Fibroblast of pulmonary artery (primary cell): ENCODE results near the gene ADAMTS2.

Experiments
- DNase-seq: peaks from one replicate; pipeline ENCODE4 v3.0.0-alpha.2; 2010; ENCODE audit warnings: low read depth
- H3K4me3 ChIP-seq: replicated peaks from 2 replicates; pipeline ENCODE4 v1.5.1; 2011; ENCODE audit warnings: low read depth, mild to moderate bottlenecking, control low read depth, low read length, moderate library complexity
- TF ChIP-seq, protein P1 (sequence below): IDR thresholded peaks from 2 replicates; pipeline ENCODE4 v1.5.1; 2011; ENCODE audit warnings: mild to moderate bottlenecking, control low read depth, low read length, inconsistent platforms; ENCODE audit errors: missing control alignments

Gene ADAMTS2

GRCh38 chr5:179128041-179128365 lies 217.3 kb downstream of the ADAMTS2 start:
- DNase-seq = no peak
- TF ChIP-seq, protein P1, sequence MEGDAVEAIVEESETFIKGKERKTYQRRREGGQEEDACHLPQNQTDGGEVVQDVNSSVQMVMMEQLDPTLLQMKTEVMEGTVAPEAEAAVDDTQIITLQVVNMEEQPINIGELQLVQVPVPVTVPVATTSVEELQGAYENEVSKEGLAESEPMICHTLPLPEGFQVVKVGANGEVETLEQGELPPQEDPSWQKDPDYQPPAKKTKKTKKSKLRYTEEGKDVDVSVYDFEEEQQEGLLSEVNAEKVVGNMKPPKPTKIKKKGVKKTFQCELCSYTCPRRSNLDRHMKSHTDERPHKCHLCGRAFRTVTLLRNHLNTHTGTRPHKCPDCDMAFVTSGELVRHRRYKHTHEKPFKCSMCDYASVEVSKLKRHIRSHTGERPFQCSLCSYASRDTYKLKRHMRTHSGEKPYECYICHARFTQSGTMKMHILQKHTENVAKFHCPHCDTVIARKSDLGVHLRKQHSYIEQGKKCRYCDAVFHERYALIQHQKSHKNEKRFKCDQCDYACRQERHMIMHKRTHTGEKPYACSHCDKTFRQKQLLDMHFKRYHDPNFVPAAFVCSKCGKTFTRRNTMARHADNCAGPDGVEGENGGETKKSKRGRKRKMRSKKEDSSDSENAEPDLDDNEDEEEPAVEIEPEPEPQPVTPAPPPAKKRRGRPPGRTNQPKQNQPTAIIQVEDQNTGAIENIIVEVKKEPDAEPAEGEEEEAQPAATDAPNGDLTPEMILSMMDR = no peak

GRCh38 chr5:179127136-179128040 lies 217.9 kb downstream of the ADAMTS2 start:
- TF ChIP-seq, protein P1 = no peak
- DNase-seq = no peak
- no peak overlapping the region for H3K4me3 ChIP-seq

More at GRCh38 chr5:179128041-179128365, 217.3 kb downstream of the ADAMTS2 start:
- no peak overlapping the region for H3K4me3 ChIP-seq

DNA sequence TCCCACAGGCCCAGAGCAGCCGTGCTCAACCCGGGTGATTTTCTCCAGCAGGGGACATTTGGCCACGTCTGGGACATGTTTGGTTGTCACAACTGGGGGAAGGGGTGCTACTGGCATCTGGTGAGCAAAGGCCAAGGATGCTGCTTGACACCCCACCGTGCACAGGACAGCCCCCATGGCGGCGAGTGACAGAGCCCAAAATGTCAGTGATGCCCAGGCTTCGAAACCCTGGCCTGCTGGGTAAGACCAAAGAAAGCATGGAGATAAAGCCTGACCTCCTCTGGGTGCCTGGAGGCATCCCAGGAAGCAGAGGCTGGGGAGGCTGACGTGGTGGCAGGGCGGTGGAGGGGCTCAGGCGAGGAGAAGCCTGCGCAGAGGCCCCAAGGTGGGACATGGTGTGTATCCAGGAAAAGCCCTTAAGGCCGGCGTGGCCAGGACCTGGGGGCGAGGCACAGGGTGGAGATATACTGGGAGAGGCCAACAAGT lies 218.7 kb downstream of the ADAMTS2 start:
- no peak overlapping the region for H3K4me3 ChIP-seq
- DNase-seq = no peak
- TF ChIP-seq, protein P1 = no peak

DNA sequence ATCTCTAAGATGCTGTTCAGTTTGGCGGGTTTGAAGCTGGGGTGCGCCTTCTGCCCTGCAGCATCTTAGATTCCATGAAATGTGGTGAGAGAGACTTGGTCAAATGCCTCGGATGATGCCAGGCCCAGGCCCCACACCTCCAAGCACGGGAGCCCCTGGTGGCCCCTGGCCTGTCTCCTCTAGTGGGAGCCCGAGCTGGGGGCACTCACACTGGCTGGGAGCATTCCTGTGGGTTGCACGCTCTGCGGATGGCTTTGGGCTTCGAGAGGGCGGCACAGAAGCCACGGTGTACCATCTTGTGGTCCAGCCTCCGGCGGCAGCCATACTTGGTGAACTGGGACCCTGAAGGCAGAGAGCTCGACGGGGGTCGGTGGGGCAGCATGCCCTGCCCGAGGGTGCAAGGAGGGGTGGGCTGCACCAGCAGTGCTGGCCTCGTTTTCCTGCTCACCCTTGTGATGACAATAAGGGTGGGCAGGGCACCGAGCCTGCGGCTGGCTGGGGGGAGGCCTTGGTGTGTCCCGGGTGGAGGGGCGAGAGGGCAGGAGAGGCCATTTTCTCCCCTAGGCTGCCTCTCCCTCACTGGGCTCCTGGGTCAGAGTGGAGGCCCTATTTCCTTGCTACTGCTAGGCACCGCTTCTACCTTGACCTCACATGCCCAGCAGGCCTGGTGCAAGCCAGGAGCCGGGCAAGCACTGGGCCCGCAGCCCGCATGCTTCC lies 219.3 kb downstream of the ADAMTS2 start:
- TF ChIP-seq, protein P1 = no peak
- DNase-seq = no peak
- no peak overlapping the region for H3K4me3 ChIP-seq

DNA sequence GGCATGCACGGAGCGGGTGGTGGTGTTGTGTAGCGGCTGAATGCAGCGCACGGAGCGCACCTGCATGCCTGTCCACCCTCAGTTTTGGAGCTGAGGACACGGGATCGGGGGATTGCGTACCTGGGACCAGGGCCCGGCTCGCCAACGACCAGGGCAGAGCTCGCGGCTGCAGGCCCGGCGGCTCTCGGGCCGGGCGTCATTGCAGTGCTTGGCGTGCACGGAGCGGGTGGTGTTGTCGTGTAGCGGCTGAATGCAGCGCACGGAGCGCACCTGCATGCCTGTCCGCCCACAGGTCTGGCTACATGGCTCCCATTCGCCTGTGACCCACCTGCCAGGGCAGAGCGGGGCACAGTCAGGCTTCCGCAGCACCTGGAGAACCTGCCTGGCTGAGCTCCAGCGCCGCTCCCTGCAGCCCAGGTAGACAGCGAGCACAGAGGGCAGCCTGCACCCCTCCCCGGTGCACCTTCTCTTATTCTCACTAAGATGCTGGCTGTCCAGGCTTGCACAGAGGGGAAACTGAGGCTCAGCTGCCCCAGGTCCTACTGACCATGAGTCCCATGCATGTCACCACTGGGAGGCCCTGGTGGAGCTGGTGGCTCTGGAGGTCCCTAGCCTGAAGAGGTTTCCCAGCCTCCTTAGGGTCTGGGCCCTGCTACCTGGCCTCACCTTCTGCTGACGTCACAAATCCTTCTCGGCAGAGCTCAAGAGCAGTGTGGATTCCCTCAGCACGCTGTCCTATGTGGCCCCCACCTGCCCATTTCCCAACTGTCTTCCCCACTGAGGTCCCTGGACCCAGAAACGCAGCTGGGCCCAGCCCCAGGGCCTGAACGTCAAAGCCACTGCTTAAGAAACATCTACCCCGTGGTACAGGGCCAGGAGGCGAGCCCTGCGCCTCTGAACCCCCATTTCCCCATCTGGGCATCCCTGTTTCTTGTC lies 220.1 kb downstream of the ADAMTS2 start:
- DNase-seq = no peak
- no peak overlapping the region for H3K4me3 ChIP-seq
- TF ChIP-seq, protein P1 = no peak

DNA sequence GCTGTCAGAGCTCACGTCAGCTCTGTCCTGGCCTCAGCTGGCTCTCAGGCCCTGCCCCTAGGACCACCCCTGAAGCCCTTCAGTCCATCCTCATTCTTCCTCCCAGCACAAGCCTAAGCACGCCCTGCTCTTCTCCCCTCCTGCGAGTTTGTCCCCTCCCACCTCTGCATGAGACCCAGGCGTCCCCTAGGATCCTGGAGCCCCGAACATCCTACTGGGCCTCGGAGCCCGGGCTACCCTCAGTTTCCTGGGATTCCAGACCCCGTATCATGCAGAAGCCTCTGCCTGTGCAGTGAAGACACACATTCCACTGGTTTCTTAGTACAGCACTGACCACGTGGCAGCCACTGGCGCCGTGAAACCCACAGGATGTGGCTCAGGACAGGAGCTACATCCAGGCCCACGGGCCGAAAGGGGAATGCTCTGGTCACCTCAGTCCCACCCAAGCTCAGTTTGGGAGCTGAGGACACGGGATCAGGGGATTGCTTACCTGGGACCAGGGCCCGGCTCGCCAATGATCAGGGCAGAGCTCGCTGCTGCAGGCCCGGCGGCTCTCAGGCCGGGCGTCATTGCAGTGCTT lies 220.9 kb downstream of the ADAMTS2 start:
- no peak for DNase-seq
- H3K4me3 ChIP-seq = no peak overlapping the region
- TF ChIP-seq, protein P1 = no peak
